Endodermal cell (in vitro differentiated cells): ENCODE data around the gene INTS4. TPM values are rescaled to one million over a fixed set of nuclear protein-coding genes. Genes with fewer than 3 reads are reported as not detected.

Source experiments
- DNase-seq: peaks from one replicate; pipeline ENCODE4 v3.0.0-alpha.2; 2017
- H3K27ac ChIP-seq: 2 replicates; pipeline ENCODE4 v1.5.1; 2013; ENCODE audit warnings: mild to moderate bottlenecking, low read depth, low read length, moderate library complexity
- H3K27me3 ChIP-seq: 2 replicates; pipeline ENCODE4 v1.6.1; 2013; ENCODE audit warnings: mild to moderate bottlenecking, low read length, moderate library complexity; ENCODE audit not compliant: insufficient read depth, control insufficient read depth, poor library complexity, severe bottlenecking
- H3K36me3 ChIP-seq: 2 replicates; pipeline ENCODE4 v1.7.0; 2013; ENCODE audit warnings: mild to moderate bottlenecking, low read length, moderate library complexity; ENCODE audit not compliant: control insufficient read depth, insufficient read depth
- H3K4me1 ChIP-seq: one replicate; pipeline ENCODE4 v1.7.0; 2013; ENCODE audit warnings: low read length; ENCODE audit not compliant: control insufficient read depth, insufficient read depth
- H3K4me3 ChIP-seq: 2 replicates; pipeline ENCODE4 v1.5.1; 2013; ENCODE audit warnings: mild to moderate bottlenecking, low read length, moderate library complexity
- H3K9ac ChIP-seq: 2 replicates; pipeline ENCODE4 v1.6.1; 2013; ENCODE audit warnings: mild to moderate bottlenecking, low read length, moderate library complexity; ENCODE audit not compliant: poor library complexity, severe bottlenecking; ENCODE audit errors: extremely low read depth
- H3K9me3 ChIP-seq: 2 replicates; pipeline ENCODE4 v1.6.1; 2013; ENCODE audit warnings: mild to moderate bottlenecking, low read length, moderate library complexity; ENCODE audit not compliant: control insufficient read depth
- H3K27ac Mint-ChIP-seq: 2 replicates; pipeline ENCODE4 v1.8.0; 2020; ENCODE audit warnings: mixed read lengths
- H3K27me3 Mint-ChIP-seq: 2 replicates; pipeline ENCODE4 v1.8.0; 2021; ENCODE audit warnings: mild to moderate bottlenecking, mixed read lengths; ENCODE audit not compliant: insufficient read depth
- H3K36me3 Mint-ChIP-seq: 2 replicates; pipeline ENCODE4 v1.8.0; 2020; ENCODE audit warnings: low read depth, mixed read lengths
- H3K4me1 Mint-ChIP-seq: 2 replicates; pipeline ENCODE4 v1.8.0; 2020; ENCODE audit warnings: mixed read lengths
- H3K4me3 Mint-ChIP-seq: 2 replicates; pipeline ENCODE4 v1.8.0; 2020; ENCODE audit warnings: mild to moderate bottlenecking, moderate library complexity, mixed read lengths
- H3K9me3 Mint-ChIP-seq: 2 replicates; pipeline ENCODE4 v1.8.0; 2020; ENCODE audit warnings: mild to moderate bottlenecking, mixed read lengths
- WGBS, 2 experiments: methylation state at CpG; one replicate each; pipeline versions ENCODE4 v1.1.5 to v1.1.7; 2013; ENCODE audit warnings: missing lambda C conversion rate in 2 of 2, mixed read lengths in 1 of 2; ENCODE audit not compliant: insufficient coverage in 1 of 2, insufficient read length in 1 of 2; 5-methylcytosine and 5-hydroxymethylcytosine counted together
- total RNA-seq, 2 donors: library from RNA; stranded (reverse); fragmentation: NEBNext Ultra II Directional in 1 of 2; extraction: Animal tissue kit (Norgen Biotek cat#: 25700) in 1 of 2; gene quantifications; 2 replicates in 1 of 2; 3 replicates in 1 of 2; pipeline ENCODE4 v1.2.1, GENCODE V29; 2021
- TF ChIP-seq, protein P1 (sequence below): fragments of 200-600 bp; sonication (generic); conservative IDR thresholded peaks from 2 replicates; pipeline ENCODE4 v1.5.0; 2021; ENCODE audit warnings: antibody characterized with exemption, mild to moderate bottlenecking

INTS4 gene
- total RNA-seq, 2 donors from 2014 or later: 37.2 to 42.0 TPM

DNA sequence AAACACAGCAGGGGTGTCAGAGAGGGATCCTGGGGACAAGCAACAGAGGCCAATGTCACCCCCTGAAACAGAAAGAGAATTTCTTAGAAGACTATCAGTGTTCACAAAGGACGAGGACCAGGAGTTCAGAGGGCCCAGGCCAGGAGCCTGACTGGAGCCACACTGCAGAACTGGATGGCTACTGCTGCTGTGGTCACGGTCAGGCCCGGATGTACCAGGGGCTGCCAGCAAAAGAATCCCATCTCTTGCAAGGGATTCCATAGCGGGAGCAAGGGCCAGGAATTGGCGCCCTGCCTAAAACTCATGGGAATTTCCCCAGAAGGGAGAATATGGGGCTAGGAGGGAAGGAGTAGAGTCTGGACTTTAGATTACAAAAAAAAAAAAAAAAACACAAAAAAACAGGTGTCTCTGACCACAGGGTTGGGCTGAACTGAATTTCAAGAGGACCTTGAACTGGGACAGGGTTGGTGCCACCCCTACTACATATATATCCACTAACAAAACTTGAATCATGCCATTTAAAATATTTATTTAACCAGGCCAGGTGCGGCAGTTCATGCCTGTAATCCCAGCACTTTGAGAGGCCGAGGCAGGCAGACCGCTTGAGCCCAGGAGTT lies 44.3 kb upstream of the INTS4 start:
- H3K9me3 Mint-ChIP-seq: no peaks in the 10 kb centered on the region
- no peak for DNase-seq

DNA sequence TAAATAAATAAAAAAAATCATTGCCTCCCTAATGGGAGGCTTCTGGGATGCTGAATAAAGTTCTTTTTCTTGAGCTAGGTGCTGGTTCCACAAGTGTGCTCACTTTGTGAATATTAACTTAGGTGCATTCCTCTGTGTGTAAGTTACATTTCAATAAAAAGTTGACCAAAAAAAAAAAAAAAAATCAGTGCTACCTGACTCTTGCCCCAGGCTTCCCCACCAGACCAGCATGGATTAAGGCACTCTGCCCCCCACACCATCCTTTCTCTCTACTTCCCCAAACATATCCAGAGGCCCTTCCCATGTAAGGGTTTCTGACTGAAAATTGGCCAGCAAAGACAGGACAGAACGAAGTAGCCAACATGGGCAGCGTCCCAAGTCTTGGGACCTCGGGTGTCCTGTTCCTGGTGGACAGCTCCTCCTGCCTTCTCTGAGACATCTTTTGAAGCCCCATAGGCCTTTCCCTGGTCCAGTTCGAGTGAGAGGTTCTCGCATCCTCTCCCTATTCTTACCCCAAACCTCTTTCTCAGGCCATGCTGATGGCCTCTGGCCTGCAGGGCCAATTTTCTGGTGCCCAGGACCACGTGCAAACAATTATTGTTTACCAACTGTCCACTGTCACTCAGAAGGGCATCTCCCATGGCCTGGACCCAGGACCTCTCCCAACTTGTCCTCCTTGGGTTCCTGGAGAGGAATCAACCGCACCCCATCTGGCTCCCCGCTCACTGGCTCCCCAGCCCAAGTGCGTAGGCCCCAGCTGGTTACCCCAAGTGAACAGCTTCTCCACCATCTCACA lies 43.6 kb upstream of the INTS4 start:
- no peak overlapping the region for H3K9ac ChIP-seq
- no peaks in the 10 kb centered on the region for H3K4me1 ChIP-seq
- no peak overlapping the region for H3K27ac ChIP-seq
- no peaks in the 10 kb centered on the region for H3K27me3 ChIP-seq
- no peak for DNase-seq
- Mint-ChIP-seq H3K9me3 (no peaks in the 10 kb centered on the region), H3K4me1 (peaks cover 7% of the 10 kb centered on the region), H3K27me3 (no peaks in the 10 kb centered on the region), H3K27ac (no peak overlapping the region), H3K4me3 (no peak overlapping the region), H3K36me3 (no peaks in the 10 kb centered on the region)
- 85 to 90% methylated on average over 4 to 9 of the region's 9 CpGs for WGBS, 2 experiments
- no peaks in the 10 kb centered on the region for H3K9me3 ChIP-seq
- no peaks in the 10 kb centered on the region for H3K36me3 ChIP-seq
- TF ChIP-seq, protein P1, sequence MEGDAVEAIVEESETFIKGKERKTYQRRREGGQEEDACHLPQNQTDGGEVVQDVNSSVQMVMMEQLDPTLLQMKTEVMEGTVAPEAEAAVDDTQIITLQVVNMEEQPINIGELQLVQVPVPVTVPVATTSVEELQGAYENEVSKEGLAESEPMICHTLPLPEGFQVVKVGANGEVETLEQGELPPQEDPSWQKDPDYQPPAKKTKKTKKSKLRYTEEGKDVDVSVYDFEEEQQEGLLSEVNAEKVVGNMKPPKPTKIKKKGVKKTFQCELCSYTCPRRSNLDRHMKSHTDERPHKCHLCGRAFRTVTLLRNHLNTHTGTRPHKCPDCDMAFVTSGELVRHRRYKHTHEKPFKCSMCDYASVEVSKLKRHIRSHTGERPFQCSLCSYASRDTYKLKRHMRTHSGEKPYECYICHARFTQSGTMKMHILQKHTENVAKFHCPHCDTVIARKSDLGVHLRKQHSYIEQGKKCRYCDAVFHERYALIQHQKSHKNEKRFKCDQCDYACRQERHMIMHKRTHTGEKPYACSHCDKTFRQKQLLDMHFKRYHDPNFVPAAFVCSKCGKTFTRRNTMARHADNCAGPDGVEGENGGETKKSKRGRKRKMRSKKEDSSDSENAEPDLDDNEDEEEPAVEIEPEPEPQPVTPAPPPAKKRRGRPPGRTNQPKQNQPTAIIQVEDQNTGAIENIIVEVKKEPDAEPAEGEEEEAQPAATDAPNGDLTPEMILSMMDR: no peak
- no peak overlapping the region for H3K4me3 ChIP-seq

More for the DNA sequence above, 44.3 kb upstream of the INTS4 start:
- 94 to 100% methylated on average over 1 to 8 of the region's 8 CpGs for WGBS, 2 experiments
- H3K27ac ChIP-seq: no peak overlapping the region
- H3K4me3 Mint-ChIP-seq: no peak overlapping the region
- H3K4me1 Mint-ChIP-seq: peaks cover 7% of the 10 kb centered on the region
- TF ChIP-seq, protein P1: no peak
- H3K36me3 ChIP-seq: no peaks in the 10 kb centered on the region
- no peak overlapping the region for H3K9ac ChIP-seq
- H3K9me3 ChIP-seq: no peaks in the 10 kb centered on the region
- no peak overlapping the region for H3K27ac Mint-ChIP-seq
- H3K4me1 ChIP-seq: no peaks in the 10 kb centered on the region
- H3K4me3 ChIP-seq: no peak overlapping the region
- H3K27me3 Mint-ChIP-seq: peaks cover 3% of the 10 kb centered on the region
- H3K27me3 ChIP-seq: no peaks in the 10 kb centered on the region
- H3K36me3 Mint-ChIP-seq: no peaks in the 10 kb centered on the region

- Mint-ChIP-seq H3K27me3 (no peaks in the 10 kb centered on the region), H3K27ac (no peak overlapping the region), H3K4me3 (no peak overlapping the region), H3K36me3 (no peaks in the 10 kb centered on the region), H3K4me1 (peaks cover 7% of the 10 kb centered on the region), H3K9me3 (no peaks in the 10 kb centered on the region)
- no peak for DNase-seq
- no peaks in the 10 kb centered on the region for H3K36me3 ChIP-seq
- H3K9ac ChIP-seq: no peak overlapping the region
- no peak overlapping the region for H3K4me3 ChIP-seq
- 80 to 95% methylated on average over 2 to 3 of the region's 3 CpGs for WGBS, 2 experiments
- H3K27ac ChIP-seq: no peak overlapping the region
- H3K27me3 ChIP-seq: no peaks in the 10 kb centered on the region
- TF ChIP-seq, protein P1: no peak
- H3K4me1 ChIP-seq: no peaks in the 10 kb centered on the region
- H3K9me3 ChIP-seq: no peaks in the 10 kb centered on the region
Observed at GRCh38 chr11:78037056-78037455, 42.6 kb upstream of the INTS4 start.
